NCI-H69 (cell line): ENCODE results near the gene A1CF.
"Not testable (repeated sequence)": the region's sequence is repeated elsewhere in the genome, so short reads cannot be mapped to it uniquely, and the experiment has no call there.

Experiments used
- DNase-seq: peaks from one replicate; lab custom pipeline; 2025; lab: John Stamatoyannopoulos, UW

Gene A1CF, protein sequence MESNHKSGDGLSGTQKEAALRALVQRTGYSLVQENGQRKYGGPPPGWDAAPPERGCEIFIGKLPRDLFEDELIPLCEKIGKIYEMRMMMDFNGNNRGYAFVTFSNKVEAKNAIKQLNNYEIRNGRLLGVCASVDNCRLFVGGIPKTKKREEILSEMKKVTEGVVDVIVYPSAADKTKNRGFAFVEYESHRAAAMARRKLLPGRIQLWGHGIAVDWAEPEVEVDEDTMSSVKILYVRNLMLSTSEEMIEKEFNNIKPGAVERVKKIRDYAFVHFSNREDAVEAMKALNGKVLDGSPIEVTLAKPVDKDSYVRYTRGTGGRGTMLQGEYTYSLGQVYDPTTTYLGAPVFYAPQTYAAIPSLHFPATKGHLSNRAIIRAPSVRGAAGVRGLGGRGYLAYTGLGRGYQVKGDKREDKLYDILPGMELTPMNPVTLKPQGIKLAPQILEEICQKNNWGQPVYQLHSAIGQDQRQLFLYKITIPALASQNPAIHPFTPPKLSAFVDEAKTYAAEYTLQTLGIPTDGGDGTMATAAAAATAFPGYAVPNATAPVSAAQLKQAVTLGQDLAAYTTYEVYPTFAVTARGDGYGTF

DNA sequence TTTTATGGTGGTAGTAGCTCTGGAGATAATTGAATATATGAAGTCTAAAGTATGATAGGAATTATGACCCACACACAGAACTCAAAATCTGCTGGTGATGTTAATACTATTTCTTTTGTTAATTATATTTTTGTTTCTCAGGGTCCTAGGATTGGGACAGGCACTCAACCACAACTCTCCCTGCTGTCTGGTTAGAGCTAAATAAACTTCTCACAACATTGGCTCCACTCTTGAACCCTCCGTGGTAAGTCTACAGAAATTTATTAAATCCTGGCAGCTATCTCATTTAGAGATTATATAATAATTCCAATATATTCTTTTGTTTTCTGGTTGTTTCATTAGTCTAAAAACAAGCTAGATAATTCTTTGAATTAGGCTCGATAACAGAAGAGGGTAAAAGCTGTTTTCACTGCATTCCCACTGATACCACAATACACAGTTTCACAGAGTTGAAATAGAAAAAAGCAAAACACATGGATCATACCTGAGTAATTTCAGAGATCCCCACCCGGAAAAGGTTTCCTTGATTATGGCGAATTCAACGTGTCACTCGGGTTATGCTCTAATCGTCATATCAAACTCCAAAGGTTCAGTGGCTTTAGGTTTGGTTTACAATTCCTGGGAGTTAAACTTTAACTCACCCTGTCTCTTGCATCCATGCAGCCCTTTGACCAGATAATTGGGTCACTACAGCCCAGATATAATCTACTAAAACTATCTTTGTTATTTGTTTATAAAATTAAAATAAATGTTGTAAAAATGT, at the start of gene A1CF:
Gene A1CF (minus strand): TSS at position 531 of the 763 bp plus-strand sequence. CDS start 25,687 bp downstream, outside the sequence.
- no peak for DNase-seq

DNA sequence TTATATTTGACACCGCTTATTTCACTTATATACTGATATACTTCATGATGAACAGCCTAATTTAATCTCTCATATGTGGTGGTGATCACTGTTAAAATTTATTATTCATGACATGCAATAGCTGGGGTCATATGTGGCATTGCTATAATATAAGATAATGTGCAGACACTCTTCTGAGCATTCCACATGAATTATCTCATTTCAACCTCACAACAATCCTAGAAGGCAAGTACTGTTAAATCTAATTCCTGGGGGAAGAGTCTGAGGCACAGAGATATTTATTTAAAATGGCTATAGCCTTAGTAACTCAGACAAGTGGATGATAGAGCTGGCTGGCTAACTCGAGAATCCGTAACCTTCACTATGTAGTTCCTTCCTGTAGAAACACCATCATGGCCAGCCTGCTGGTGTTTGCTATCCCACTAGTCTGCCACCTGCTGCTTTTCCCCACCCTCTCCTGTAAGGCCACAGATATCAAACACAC, 46.6 kb upstream of the A1CF start:
- DNase-seq, result peak; percentile 0

DNA sequence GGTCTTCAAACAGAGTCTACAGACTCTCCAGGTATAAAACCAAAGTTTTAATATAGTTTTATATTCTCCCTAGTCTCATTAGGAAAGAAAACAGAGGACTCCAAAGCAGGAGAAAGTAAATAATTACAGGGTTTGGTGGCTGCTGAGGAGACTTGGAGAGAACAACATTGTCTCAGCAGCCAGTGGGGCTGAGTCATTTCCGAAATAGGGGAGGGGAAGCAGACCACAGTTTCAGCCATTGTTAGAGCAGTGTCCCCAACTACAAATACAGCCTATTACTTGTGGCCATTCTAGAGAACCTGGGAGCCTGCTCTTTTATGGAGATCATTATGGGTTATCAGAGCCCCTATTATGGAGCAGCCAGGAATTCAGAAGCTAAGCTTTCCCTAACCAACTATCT, 44.2 kb upstream of the A1CF start:
- no peak for DNase-seq

DNA sequence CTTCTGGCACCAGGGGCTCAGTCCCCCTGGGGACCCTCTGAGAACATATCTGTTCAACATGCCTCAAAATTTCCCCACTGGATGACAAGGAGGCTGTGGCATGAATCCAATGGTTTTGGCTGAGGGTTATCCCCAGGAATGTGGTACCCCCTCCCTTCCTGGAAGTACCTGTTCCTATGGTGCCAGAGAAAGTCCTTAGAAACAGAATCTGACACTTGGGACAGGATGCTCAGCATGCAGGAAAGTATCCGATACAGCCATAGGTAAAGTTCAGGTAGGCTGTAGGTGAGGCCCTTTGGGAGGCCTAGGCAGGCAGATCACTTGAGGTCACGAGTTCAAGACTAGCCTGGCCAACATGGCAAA, 42.7 kb upstream of the A1CF start:
- DNase-seq, result no peak

DNA sequence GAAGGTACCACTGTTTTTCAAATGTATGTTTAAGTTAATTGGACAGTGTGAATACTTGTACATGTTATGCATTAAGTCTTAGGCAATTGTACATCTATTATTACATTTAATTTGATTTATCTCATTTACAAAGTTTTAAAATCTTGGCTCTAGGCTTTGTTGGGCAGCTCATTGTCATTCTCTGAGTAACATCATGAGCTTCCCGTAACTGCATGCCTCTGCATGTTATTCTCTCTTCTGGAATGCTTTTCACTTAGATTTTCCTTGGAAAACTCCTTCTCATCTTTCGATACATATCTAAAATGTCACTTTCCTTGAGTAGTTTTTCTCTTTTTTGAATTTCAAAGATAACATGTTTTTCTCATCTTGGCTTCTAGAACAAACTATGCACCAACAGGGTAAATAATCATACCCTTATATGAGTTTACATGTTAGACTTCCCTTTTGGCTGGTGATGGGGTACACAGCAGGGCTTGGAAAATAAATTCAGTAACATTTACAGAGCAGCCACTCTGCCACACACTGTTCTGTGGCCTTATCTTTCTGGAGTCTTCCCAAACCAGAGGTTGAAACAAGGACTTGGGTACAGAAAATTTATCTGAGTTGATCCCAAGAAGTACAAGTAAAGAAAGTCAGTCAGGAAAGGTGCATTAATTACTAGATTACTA, 42.2 kb upstream of the A1CF start:
- no peak for DNase-seq

DNA sequence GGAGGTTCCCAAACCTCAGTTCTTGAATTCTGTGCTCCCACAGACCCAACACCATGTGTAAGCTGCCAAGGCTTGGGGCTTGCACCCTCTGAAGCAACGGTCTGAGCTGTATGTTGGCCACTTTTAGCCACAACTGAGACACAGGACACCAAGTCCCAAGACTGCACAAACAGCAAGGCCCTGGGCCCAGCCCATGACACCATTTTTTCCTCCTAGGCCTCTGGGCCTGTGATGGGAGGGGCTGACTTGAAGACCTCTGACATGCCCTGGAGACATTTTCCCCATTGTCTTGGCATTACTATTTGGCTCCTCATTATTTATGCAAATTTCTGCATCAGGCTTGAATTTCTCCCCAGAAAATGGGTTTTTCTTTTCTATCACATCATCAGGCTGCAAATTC, 38.0 kb upstream of the A1CF start:
- DNase-seq, result not testable (repeated sequence)

DNA sequence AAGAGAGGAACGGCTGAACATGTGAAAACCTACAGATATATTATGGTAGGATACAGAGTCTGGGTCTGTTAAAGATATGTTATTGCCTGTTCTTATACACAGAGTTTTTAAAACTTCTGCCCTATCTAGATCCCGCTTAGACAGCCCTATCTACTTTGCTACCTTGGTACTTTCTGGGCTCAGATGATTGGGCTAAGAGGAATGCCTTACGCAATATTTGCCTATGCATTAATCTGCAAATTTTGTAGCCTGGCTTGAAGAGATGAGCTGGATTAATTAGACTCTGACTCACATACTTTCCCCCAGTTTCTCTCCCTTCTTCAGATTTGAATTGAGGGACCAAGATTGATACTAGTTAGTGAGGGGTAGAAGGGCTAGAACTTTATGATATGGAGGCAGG, 33.6 kb upstream of the A1CF start:
- no peak for DNase-seq

DNA sequence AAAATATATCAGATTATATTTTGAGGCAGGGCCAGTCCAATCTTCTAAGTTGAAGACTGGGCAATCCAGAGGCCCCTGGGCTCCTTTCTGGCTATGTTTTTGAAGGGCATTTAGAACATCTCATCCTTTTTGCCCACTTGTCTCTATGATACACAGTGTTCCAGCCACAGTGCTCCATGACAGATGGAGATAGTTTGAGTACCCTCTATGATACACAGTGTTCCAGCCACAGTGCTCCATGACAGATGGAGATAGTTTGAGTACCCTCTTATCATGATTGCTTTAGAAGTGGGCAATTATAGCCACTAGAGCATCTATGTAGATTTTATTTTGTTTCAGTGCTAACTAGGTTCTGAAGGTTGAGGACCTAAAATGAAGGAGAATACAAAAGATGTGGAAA, 33.1 kb upstream of the A1CF start:
- no peak for DNase-seq

DNA sequence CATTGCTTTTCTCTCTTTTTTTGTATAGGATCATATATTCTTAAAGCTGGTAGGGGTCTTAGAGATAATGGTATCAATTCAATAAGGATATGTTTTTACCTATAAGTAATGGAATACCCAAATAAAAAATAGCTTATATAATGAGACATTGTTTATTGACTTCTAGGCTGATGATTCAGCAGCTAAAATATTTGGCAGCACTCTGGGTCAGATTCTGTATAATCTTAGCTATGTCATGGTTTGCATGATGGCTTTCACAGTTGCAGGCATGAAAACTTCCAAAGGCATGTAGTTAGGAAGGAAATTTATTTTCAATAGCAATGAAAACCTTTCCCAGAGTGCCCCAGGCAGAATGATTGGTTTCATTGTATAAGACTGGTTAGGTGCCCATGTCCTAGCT, 32.1 kb upstream of the A1CF start:
- DNase-seq, result no peak

DNA sequence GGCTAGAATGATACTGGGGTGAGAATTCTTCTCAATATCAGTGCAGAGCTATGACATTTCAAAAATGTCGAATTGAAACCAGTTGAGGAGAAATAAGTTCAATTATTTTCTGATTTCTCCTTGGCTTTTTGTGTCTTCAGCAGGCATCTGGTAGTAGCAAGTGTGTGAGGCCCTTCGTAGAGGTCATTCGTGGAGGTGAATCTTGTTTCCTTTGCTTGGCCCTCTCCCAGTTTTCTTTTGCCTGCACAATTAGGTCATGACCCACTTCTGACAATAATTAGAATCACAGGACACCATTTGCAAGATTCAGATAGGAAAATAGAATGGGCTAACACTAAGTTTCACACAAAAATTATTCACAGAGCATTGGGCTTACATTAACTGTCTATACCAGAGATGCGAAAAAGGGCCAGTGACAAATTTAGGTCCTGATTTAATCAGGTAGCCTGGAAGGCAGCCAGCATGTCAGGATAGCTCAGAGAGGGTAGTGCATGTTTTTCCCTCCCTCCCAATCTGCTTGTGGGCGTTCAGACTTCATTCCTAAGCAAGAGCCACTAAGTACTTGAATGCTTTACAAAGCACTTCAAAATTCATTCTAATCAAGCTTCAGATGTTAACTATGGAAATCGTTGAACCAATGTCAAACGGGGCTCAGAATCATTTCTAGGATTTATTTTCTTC, 24.0 kb upstream of the A1CF start:
- DNase-seq, result no peak

DNA sequence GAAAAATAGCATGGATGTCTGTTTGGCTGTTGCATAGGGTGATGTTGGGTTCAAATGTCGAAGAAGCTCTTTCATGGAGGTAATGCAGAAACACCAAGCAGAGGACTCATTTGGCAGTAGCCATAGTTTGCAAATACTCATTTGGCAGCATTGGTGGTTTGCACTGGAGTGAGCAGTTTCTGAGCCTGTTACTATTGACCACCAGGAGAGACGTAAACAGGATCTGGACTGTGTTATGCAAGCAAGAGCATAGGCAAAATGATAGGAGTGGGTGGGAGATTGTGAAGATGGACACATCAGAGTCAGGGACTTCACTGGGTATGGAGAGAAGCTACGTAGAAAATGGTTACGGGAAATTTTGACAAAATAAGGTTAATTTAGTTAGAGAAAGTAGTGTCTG, 22.9 kb upstream of the A1CF start:
- no peak for DNase-seq

DNA sequence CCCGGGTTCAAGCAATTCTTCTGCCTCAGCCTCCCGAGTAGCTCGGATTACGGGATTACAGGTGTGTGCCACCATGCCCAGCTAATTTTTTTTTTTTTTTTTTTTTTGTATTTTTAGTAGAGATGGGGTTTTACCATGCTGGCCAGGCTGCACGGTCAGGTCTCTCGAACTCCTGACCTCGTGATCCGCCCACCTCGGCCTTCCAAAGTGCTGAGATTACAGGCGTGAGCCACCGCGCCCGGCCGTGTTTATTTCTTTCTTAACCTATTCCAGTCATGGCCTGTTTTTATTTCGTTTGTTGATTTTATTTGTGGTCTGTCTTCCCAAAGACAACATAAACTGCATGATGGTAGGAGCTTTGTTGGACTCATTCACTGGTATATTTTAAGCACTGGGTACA, 20.4 kb upstream of the A1CF start:
- not testable (repeated sequence) for DNase-seq

DNA sequence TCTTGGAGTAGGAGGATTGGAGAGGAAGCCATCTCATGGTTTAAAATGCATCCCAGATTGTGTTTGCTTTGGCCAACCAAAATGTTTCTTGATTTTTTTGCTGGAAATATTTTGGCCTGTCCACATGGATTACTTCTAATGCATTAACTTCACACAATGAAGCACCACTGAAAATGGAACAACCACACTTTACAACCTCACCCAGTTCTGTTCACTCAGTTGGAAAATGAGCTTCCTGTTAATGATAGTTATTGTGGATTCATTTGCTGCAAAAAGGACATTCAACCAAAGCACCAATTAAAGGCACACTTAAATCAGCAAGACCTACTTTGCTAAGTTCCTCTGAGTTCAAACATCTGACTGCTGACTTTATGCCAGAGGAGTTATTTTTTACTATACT, 11.3 kb upstream of the A1CF start:
- peak; percentile 0 for DNase-seq

DNA sequence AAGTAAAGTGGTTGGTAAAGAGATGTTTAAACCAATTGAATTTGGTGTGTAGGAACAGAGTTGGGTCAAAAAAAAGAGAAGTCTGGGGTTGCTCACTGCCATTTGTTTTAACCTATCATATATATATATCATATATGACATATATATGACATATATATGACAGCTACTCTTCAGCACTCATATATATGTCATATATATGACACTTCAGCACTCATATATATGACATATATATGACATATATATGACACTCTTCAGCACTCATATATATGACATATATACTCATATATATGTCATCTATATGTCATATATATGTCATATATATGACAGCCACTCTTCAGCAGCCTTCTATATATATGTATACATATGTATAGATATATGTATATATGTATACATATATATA, 8.9 kb upstream of the A1CF start:
- DNase-seq, result no peak

DNA sequence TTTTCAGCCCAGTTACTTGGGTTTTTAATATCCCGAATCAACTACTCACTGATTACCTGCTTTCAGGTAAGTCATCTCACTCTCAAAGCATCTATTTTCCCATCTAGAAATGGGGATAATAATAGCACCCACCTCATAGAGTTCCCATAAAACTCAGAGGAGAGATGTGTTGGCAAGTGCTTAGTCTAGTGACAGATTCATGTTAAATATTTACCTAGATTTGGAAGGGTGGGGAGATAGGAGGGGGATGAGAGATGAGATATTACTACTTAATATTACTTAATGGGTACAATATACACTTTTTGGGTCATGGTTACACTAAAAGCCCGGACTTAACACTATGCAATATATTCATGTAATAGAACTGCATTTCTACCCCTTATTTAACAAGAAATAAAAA, 7.0 kb upstream of the A1CF start:
- DNase-seq, result no peak

DNA sequence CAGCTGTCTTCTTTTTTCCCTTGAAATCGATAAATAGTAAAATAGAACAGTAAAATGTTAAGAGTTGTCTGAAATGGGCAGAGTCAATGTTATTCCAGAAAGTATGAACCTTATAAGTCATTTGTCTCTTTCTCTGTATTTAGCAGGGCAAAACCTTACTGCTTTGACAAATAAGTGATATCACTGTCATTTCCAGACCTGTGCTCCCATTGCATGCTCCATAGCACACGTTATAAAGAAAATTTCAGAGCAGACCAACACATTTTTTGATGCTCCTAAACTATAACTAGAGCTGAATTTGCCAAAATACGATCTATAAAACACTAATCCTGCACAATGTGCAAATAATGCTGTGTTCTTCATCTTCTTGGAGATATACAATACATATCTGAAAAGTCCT, 1.1 kb downstream of the A1CF start:
- no peak for DNase-seq

DNA sequence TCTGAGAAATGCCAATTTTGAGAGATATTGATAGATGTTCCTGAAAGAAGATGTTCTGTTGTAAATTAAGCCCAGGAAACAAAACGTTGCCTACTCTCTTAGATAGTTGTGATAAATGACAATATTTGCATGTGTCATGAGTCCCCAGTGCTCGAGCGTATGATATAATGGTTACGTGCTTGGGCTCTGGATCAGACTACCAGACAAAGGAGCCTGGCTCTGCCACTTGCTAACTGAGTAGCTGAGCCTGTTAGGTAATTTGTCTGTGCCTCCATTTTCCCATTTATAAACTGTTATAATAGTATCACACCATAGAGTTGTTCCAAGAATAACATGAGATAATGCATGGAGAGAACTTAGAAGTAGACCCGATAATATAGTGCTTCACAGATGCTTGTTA, 1.8 kb downstream of the A1CF start:
- DNase-seq, result no peak

DNA sequence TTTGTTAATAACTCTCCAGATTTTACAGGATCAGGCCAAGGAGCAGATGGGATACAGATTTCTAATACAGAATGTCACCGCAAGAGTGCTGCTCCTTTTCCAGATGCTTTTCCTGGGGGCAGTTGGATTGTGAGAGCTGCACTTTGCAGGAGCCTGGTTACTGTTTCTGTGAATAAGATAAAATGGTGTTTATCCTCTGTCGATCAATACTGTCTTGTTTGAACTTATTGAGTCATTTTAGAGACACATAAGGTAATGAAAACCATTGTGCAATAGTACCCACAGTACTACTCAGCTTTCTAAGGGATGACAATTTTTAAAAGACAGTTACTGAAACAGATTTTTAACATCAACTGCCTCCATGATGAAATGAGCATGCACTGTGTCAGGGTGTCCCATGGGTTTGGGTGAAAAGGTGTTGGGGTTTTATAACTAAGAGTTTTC, 2.9 kb downstream of the A1CF start:
- DNase-seq, result no peak

DNA sequence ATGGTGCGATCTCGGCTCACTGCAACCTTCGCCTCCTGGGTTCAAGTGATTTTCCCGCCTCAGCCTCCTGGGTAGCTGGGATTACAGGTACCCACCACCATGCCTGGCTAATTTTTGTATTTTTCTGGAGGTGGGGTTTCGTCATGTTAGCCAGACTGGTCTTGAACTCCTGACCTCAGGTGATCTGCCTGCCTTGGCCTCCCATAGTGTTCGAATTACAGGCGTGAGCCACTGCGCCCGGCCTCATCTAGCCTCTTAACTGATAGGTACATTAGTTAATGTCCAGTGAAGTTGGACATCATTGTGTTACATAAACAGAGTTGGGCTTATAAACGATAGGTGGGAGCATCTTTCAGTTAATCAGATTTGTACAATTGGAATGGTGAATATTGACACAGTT, 4.4 kb downstream of the A1CF start:
- DNase-seq, result not testable (repeated sequence)

DNA sequence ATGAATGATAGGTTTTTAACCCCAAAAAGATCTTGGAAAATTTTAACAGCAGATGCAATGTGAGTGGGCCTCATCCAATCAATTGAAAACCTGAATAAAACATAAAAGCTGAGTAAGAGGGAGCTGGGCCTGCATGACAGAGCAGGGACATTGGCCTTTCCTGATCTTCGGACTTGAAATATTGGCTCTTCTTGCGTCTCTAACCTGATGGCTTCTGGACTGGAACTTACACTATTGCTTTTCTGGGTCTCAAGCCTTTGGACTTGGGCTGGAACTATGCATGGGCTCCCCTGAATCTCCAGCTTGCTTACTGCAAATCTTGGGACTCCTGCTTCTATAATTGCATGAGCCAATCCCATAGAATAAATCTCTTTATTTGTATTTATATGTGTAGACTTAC, 9.0 kb downstream of the A1CF start:
- DNase-seq, result no peak

DNA sequence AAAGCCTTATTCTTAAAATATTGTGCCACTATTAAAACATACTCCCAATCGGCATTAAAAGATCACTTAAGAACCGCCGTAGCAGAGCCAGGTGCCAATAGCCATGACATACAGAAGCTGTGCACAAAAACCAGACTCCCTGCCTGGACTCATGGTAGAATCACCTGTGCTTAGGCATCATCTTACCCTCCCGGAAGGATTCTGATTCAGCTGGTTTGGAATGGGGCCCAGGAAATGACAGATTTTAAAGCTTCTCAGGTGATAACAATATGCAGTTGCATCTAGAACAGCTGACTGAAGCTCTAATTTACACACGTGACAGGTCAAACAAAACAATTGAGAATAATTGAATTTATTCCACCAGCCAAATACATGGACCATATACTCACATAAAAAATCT, 10.7 kb downstream of the A1CF start:
- DNase-seq, result peak; percentile 56

DNA sequence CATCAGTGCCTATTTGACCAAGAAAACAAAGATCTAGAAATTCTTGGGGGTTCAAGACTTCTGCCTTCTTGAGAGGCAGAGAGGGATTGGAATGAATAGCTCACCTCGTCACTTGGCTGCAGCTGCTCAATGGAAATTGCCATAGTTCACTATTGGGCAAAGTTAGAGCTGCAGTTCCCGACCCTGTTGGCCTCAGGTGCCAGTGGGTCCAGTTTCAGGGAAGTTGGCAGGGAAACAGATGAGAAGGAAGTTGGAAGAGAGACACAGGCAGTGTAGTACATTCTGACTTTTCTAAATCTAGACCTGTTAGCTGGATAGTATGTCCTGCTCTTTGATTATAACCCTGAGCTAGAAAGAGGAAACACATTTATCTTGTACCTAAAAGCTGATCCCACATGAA, 19.1 kb downstream of the A1CF start:
- DNase-seq, result no peak
